GM18951 (cell line): Measurements from ENCODE around the gene KLHDC4.
"Not testable (repeated sequence)": the region's sequence is repeated elsewhere in the genome, so short reads cannot be mapped to it uniquely, and the experiment has no call there.

Source experiments
- POLR2A ChIP-seq: IDR thresholded peaks from 4 replicates; pipeline ENCODE4 v1.6.1; 2011; ENCODE audit warnings: mild to moderate bottlenecking; ENCODE audit not compliant: insufficient read length, insufficient read depth; ENCODE audit errors: extremely low read depth
- in situ Hi-C: fragments of 300-500 bp; cut with MboI; formaldehyde crosslinking; loops from one replicate; pipeline ENCODE4 v1.12.0; 2022; ENCODE audit warnings: low sequenced_read_pairs, mixed read lengths, inconsistent platforms; ENCODE audit not compliant: unreplicated experiment

KLHDC4 gene

GRCh38 chr16:87742781-87743490 lies 22.9 kb downstream of the KLHDC4 start:
- in situ Hi-C loops: no loop called here
- TF ChIP-seq POLR2A: no peak

GRCh38 chr16:87741700-87742415 lies 23.9 kb downstream of the KLHDC4 start:
- in situ Hi-C loops: no loop called here

GRCh38 chr16:87740909-87741424 lies 24.8 kb downstream of the KLHDC4 start:
- in situ Hi-C loops: no loop called here
- no peak for TF ChIP-seq POLR2A

More at GRCh38 chr16:87741700-87742415, 23.9 kb downstream of the KLHDC4 start:
- no peak for TF ChIP-seq POLR2A

- TF ChIP-seq POLR2A: no peak
- in situ Hi-C loops: no loop called here
Observed at GRCh38 chr16:87740441-87740840, 25.3 kb downstream of the KLHDC4 start.

GRCh38 chr16:87739801-87740200 lies 26.0 kb downstream of the KLHDC4 start:
- no peak for TF ChIP-seq POLR2A
- in situ Hi-C loops: no loop called here

GRCh38 chr16:87736008-87736382 lies 29.8 kb downstream of the KLHDC4 start:
- TF ChIP-seq POLR2A: no peak
- in situ Hi-C loops: no loop called here

- no peak for TF ChIP-seq POLR2A
- in situ Hi-C loops: no loop called here
Observed at GRCh38 chr16:87735270-87736007, 30.3 kb downstream of the KLHDC4 start.

GRCh38 chr16:87734644-87735043 lies 31.1 kb downstream of the KLHDC4 start:
- in situ Hi-C loops: no loop called here
- no peak for TF ChIP-seq POLR2A

- in situ Hi-C loops: no loop called here
- no peak for TF ChIP-seq POLR2A
Observed at GRCh38 chr16:87733190-87733589, 32.6 kb downstream of the KLHDC4 start.

GRCh38 chr16:87731607-87732006 lies 34.2 kb downstream of the KLHDC4 start:
- in situ Hi-C loops: no loop called here

GRCh38 chr16:87729266-87729954 lies 36.4 kb downstream of the KLHDC4 start:
- in situ Hi-C loops: no loop called here
- TF ChIP-seq POLR2A: no peak

More at GRCh38 chr16:87731607-87732006, 34.2 kb downstream of the KLHDC4 start:
- TF ChIP-seq POLR2A: no peak

- in situ Hi-C loops: no loop called here
- no peak for TF ChIP-seq POLR2A
Observed at GRCh38 chr16:87728026-87728425, 37.8 kb downstream of the KLHDC4 start.

GRCh38 chr16:87727346-87727745 lies 38.4 kb downstream of the KLHDC4 start:
- no peak for TF ChIP-seq POLR2A
- in situ Hi-C loops: no loop called here

GRCh38 chr16:87726577-87726976 lies 39.2 kb downstream of the KLHDC4 start:
- in situ Hi-C loops: not testable (repeated sequence)
